ENCODE measurements around the gene DUSP6.

DNA sequence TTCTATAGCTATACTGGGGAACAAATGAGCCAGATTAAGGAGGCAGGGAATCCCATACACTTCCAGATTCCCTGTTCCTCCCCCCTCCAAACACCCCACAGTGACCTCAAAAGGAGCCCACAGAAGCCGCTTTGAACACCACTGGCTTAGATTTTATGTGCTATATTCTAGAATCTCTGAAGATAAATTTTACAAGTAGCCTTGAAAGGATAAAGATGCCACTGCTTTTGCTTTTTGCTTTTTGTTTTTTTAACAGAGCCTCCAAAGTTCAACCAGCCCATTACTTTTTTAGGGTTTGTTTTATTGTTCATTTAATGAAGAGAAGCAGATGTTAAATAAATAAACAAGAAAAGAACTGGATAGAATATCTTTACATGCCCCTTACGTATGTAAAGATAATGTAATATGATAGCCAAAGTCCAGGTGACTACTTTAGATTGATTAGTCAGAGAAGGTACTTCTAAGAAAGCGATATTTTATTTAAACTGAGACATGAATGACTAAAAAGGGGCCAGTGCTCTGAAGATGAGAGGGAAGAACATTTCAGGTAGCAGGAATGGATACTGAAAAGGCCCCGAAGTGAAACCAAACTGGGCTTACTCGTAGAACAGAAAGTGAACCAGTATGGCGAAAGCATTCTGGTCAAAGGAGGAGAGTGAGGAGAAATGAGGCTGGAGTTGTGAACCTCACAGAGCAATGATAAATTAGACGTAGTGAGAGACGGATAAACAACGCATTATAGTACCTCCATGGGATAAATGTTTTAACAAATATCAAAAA, 44.6 kb downstream of the DUSP6 start:
- TF ChIP-seq, protein P1, sequence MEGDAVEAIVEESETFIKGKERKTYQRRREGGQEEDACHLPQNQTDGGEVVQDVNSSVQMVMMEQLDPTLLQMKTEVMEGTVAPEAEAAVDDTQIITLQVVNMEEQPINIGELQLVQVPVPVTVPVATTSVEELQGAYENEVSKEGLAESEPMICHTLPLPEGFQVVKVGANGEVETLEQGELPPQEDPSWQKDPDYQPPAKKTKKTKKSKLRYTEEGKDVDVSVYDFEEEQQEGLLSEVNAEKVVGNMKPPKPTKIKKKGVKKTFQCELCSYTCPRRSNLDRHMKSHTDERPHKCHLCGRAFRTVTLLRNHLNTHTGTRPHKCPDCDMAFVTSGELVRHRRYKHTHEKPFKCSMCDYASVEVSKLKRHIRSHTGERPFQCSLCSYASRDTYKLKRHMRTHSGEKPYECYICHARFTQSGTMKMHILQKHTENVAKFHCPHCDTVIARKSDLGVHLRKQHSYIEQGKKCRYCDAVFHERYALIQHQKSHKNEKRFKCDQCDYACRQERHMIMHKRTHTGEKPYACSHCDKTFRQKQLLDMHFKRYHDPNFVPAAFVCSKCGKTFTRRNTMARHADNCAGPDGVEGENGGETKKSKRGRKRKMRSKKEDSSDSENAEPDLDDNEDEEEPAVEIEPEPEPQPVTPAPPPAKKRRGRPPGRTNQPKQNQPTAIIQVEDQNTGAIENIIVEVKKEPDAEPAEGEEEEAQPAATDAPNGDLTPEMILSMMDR (IDR thresholded peaks at IDR 0.05; ENCODE audit: low read depth, low read length, missing input control) = no peak
- TF ChIP-seq RAD21 (IDR thresholded peaks at IDR 0.05) (no peak), SP1 (IDR thresholded peaks at IDR 0.05) (no peak), TAF1 (conservative IDR thresholded peaks at IDR 0.05) (no peak), NR2F2 (IDR thresholded peaks at IDR 0.05) (no peak), EGR1 (IDR thresholded peaks at IDR 0.05; ENCODE audit: low read depth in 2 of 2) (no peak), JUND (IDR thresholded peaks at IDR 0.05) (no peak), GABPA (IDR thresholded peaks at IDR 0.05 in 1 of 2, conservative IDR thresholded peaks at IDR 0.05 in 1 of 2) (no peak)
- TF ChIP-seq, protein P2, sequence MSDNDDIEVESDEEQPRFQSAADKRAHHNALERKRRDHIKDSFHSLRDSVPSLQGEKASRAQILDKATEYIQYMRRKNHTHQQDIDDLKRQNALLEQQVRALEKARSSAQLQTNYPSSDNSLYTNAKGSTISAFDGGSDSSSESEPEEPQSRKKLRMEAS (IDR thresholded peaks at IDR 0.05) = no peak

Data from liver (tissue), 3 donors.